Adrenal gland (tissue), 12 donors: ENCODE measurements around the gene DLAT. TPM values are rescaled to one million over a fixed set of nuclear protein-coding genes. Genes with fewer than 3 reads are reported as not detected.

Experiments used
- DNase-seq, 7 donors: peaks; one replicate each; pipeline ENCODE4 v3.0.0-alpha.2; 2019 to 2020
- H3K27ac ChIP-seq, 5 donors: fragments of 200-600 bp; sonication (generic) in 4 of 5; 1 replicate in 3 of 5; 2 replicates in 2 of 5; pipeline versions ENCODE4 v1.5.1 to v1.8.0; 2016 to 2020; ENCODE audit warnings: mild to moderate bottlenecking in 1 of 5
- H3K27me3 ChIP-seq: fragments of 200-600 bp; 2 replicates; pipeline ENCODE4 v1.8.0; 2021
- H3K36me3 ChIP-seq, 2 donors: fragments of 200-600 bp; replicated peaks in 1 of 2; 1 replicate in 1 of 2; 2 replicates in 1 of 2; pipeline versions ENCODE4 v1.5.1 to v1.8.0; 2018 to 2022
- H3K4me1 ChIP-seq, 2 donors: fragments of 200-600 bp; replicated peaks in 1 of 2; 1 replicate in 1 of 2; 2 replicates in 1 of 2; pipeline versions ENCODE4 v1.5.1 to v1.8.0; 2018 to 2021
- H3K4me3 ChIP-seq, 4 donors: fragments of 200-600 bp; sonication (generic) in 3 of 4; one replicate each; pipeline ENCODE4 v1.5.1; 2016 to 2018
- H3K9me3 ChIP-seq, 3 donors: fragments of 200-600 bp; sonication (generic) in 1 of 3; replicated peaks in 1 of 3; 1 replicate in 2 of 3; 2 replicates in 1 of 3; pipeline versions ENCODE4 v1.5.1 to v1.8.0; 2016 to 2021
- POLR2A ChIP-seq, 2 donors: fragments of 450-650 bp; IDR thresholded peaks; one replicate each; pipeline ENCODE4 v1.6.1; 2017; ENCODE audit warnings: antibody characterized with exemption in 2 of 2, mild to moderate bottlenecking in 2 of 2, moderate library complexity in 1 of 2
- WGBS, 4 donors: extraction: QIAGEN DNeasy Blood & Tissue Kit in 2 of 4; methylation state at CpG; one replicate each; pipeline versions ENCODE4 v1.1.5 to v1.1.7; 2013 to 2017; 5-methylcytosine and 5-hydroxymethylcytosine counted together
- intact Hi-C, 2 donors: fragments of 100-400 bp; cut with DNase I; formaldehyde crosslinking; loops; one replicate each; pipeline versions ENCODE4 v1.14.1 to v1.15.0; 2022 to 2023
- polyA plus RNA-seq, 3 donors: library from polyadenylated mRNA; stranded (reverse); fragments of 200-250 nt in 2 of 3; fragments of 350-450 nt in 1 of 3; fragmentation: Illumina TruSeq in 1 of 3; extraction: RNeasy Lipid Tissue Mini Kit (QIAGEN cat#74804) in 1 of 3; gene quantifications; one replicate each; pipeline ENCODE4 v1.2.3, GENCODE V29; 2013 to 2014
- total RNA-seq, 9 donors: library from RNA; depleted of rRNA in 4 of 9; stranded (reverse); fragments of >200 nt in 4 of 9; fragments of 120-200 nt in 1 of 9; fragmentation: NEBNext Ultra II Directional in 1 of 9; extraction: Animal tissue kit (Norgen Biotek cat#: 25700) in 1 of 9; gene quantifications; one replicate each; pipeline versions ENCODE4 v1.1.0 to v1.2.4, GENCODE V29; 2013 to 2023
- TF ChIP-seq, protein P1 (sequence below), 6 experiments: fragments of 450-650 bp in 4 of 6; fragments of 200-600 bp in 2 of 6; sonication (generic) in 1 of 6; IDR thresholded peaks; 1 replicate in 5 of 6; 2 replicates in 1 of 6; pipeline versions ENCODE4 v1.5.1 to v1.8.0; 2016 to 2021; ENCODE audit warnings: antibody characterized with exemption in 6 of 6, mild to moderate bottlenecking in 2 of 6, moderate library complexity in 1 of 6
- donor health status: healthy with polysubstance abuse.
- donor health status: Bipolar disorder and iron deficiency.
- donor health status: DM: yes; HTN: yes; CAD: no.
- donor health status: DM: no; HTN: no; CAD: no.
- donor health status: DM: no; HTN: no; CAD: no.
- donor health status: DM: yes; HTN: yes; CAD: no.

The DLAT gene
- total and polyA plus RNA-seq, 12 donors: 7.6 to 95.1 (median 28.6) TPM

DNA sequence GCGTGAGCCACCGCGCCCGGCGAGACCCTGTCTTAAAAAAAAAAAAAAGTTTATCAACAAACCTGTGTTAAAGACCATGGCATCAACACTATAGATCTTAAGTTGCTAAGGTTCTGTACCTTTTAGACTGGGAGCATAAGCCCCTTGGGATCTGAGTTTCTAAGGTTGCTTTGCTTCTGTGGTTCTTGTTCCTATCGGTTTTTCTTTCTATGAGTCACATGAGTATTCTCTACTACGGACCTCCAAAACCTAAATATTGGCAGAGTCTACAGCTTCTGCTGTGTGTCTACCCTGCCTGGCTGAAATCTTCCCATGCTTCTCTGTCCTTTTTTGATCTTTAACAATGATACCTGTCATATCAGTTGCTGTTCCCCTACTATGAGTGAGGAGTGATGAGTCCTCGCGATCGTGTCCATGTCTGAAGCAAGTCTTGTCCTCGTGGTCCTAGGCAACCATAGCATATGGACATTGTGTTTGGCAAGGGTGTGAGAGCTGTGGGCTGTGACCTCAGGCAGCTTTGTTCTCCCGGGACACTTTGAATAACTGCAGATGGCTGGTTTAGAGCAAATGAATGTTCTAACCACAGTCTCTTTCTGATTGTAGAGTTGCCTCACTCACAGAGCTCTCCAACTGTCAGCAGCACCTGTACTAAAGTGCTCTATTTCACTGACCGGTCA, 9.0 kb upstream of the DLAT start:
- TF ChIP-seq POLR2A (IDR thresholded peaks at IDR 0.05): no peak
- TF ChIP-seq, protein P1, sequence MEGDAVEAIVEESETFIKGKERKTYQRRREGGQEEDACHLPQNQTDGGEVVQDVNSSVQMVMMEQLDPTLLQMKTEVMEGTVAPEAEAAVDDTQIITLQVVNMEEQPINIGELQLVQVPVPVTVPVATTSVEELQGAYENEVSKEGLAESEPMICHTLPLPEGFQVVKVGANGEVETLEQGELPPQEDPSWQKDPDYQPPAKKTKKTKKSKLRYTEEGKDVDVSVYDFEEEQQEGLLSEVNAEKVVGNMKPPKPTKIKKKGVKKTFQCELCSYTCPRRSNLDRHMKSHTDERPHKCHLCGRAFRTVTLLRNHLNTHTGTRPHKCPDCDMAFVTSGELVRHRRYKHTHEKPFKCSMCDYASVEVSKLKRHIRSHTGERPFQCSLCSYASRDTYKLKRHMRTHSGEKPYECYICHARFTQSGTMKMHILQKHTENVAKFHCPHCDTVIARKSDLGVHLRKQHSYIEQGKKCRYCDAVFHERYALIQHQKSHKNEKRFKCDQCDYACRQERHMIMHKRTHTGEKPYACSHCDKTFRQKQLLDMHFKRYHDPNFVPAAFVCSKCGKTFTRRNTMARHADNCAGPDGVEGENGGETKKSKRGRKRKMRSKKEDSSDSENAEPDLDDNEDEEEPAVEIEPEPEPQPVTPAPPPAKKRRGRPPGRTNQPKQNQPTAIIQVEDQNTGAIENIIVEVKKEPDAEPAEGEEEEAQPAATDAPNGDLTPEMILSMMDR (IDR thresholded peaks at IDR 0.05): no peak
- 85 to 91% (median 88%) methylated on average over 13 of the region's 13 CpGs for WGBS, 4 donors
- peak overlapping the region in 4 of 5 donors; percentile 11 to 74 (median 40) for H3K27ac ChIP-seq
- DNase-seq: no peak
- H3K36me3 ChIP-seq: peaks cover 0 to 31% of the 10 kb centered on the region in 2 donors
- intact Hi-C loops: no loop called here
- H3K4me3 ChIP-seq: no peak overlapping the region
- H3K4me1 ChIP-seq: peaks cover 6 to 20% of the 10 kb centered on the region in 2 donors
- no peaks in the 10 kb centered on the region for H3K9me3 ChIP-seq
- H3K27me3 ChIP-seq: no peaks in the 10 kb centered on the region

DNA sequence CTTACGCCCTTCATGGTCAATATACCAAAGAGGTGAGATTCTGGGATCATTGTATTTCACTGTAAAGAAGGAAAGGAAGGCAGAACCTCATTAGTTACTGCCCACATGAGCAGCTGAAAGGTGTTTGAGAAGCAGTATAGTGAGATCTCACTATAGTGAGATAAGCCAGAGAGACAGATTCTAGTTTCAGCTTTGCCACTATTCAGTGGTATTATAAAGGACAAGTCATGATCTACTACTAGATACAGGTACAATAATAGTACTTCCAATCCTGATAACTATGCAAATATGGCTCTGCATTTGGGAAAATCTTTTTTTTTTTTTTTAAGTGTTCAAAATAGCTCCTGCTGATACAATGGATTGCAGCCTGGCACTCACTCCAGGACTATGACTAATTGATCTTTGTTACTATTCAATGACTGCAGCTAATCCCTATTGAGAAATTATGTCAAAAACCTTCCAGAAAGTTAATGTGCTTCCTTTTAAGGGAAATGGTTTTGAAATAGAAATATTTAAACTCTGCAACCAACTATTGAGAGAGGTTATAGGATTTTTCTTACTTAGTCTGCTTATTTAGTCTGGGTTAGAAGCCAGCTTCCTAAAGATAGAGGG, 8.3 kb upstream of the DLAT start:
- 82 to 94% (median 86%) methylated on average over 1 of the region's 1 CpG for WGBS, 4 donors
- Histone ChIP-seq H3K4me3 (no peak overlapping the region), H3K27ac (peak overlapping the region; percentile 11 to 74 (median 60)), H3K36me3 (peaks cover 0 to 33% of the 10 kb centered on the region in 2 donors), H3K4me1 (peaks cover 6 to 20% of the 10 kb centered on the region in 2 donors), H3K9me3 (no peaks in the 10 kb centered on the region), H3K27me3 (no peaks in the 10 kb centered on the region)
- no peak for TF ChIP-seq POLR2A (IDR thresholded peaks at IDR 0.05)
- TF ChIP-seq, protein P1 (IDR thresholded peaks at IDR 0.05): no peak
- intact Hi-C loops: no loop called here
- peak in 5 of 7 donors; percentile 34 to 67 (median 54) for DNase-seq

DNA sequence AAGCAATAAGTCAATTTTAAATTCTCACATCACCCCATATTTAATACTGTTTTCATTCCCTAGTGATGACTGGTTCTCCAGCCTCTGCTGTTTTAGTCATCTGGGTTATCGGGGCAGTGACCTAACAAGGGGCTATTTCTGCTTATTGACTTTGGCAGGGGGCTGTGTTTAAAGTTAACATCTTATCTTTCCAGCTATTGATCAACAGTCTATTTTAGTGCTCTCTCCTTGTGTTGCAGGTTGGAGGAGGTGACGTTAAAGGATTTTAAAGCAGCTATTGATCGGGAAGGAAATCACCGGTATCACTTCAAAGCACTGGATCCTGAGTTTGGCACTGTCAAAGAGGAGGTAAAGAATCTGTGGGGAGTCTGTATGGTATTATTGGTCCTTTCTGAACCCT, 7.7 kb upstream of the DLAT start:
- Histone ChIP-seq H3K27ac (peak overlapping the region in 3 of 5 donors; percentile 58 to 68 (median 60)), H3K36me3 (peaks cover 0 to 35% of the 10 kb centered on the region in 2 donors)
- TF ChIP-seq POLR2A (IDR thresholded peaks at IDR 0.05): no peak
- TF ChIP-seq, protein P1 (IDR thresholded peaks at IDR 0.05): no peak

DNA sequence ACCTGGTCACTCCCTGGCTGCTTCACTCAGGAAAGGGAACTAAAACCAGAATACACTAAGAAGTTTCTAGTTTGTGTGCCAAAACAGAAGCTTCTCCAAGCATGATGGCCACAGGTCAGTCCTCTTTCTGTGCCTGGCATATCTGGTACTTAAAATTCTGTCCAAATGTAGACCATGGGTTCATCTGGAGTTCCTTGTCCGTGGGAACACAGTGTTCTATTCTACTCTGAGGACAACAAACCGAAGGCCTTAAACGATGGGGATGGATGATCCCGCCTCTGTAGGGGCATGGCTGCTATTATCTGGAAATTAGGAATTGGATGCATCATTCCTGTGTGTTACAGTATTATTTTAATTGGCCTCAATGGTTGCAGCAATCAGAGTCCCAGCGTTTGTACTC, 6.1 kb upstream of the DLAT start:
- Histone ChIP-seq H3K9me3 (no peaks in the 10 kb centered on the region), H3K27ac (no peak overlapping the region)
- intact Hi-C loops: no loop called here

More for the DNA sequence above, 7.7 kb upstream of the DLAT start:
- 57 to 77% (median 62%) methylated on average over 4 of the region's 4 CpGs for WGBS, 4 donors
- peak in 2 of 7 donors; percentile 34 to 49 for DNase-seq
- Histone ChIP-seq H3K4me3 (no peak overlapping the region), H3K27me3 (no peaks in the 10 kb centered on the region), H3K9me3 (no peaks in the 10 kb centered on the region), H3K4me1 (peaks cover 6 to 20% of the 10 kb centered on the region in 2 donors)
- intact Hi-C loops: no loop called here

More for the DNA sequence above, 6.1 kb upstream of the DLAT start:
- Histone ChIP-seq H3K4me1 (peaks cover 6 to 24% of the 10 kb centered on the region in 2 donors), H3K27me3 (no peaks in the 10 kb centered on the region), H3K4me3 (no peak overlapping the region), H3K36me3 (peaks cover 0 to 35% of the 10 kb centered on the region in 2 donors)
- TF ChIP-seq POLR2A (IDR thresholded peaks at IDR 0.05): no peak
- 87 to 92% (median 90%) methylated on average over 5 of the region's 5 CpGs for WGBS, 4 donors
- no peak for DNase-seq
